GM12873 (cell line): ENCODE measurements around the gene PAX5.

Experiments
- CTCF ChIP-seq: IDR thresholded peaks from 2 replicates; pipeline ENCODE4 v1.5.1; 2012; ENCODE audit warnings: low read depth, mild to moderate bottlenecking, moderate library complexity, low read length, control low read depth; ENCODE audit not compliant: insufficient read depth; ENCODE audit errors: missing control alignments

PAX5 gene

GRCh38 chr9:36817160-36817834, 216.8 kb downstream of the PAX5 start:
- no peak for TF ChIP-seq CTCF

DNA sequence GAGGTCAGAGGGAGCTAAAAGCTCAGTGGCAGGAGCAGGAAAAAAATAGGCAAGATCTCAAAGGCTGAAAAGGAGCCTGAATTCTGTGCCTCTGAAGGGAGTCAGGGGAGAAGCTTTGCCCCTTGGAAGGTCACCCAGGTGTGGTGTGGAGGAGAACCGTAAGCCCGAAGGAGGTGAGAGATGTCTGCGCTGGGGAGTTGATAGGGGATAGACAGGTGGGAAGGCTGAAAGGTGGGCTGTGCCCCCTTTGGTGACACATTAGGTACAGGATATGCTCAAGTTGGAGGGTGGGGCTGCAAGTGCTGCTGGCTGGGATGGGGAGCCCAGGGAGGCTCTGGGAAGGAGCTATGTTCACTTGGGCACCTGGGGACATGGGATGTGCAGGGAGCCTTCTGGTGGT, 217.7 kb downstream of the PAX5 start:
- no peak for TF ChIP-seq CTCF

- no peak for TF ChIP-seq CTCF
Measured at GRCh38 chr9:36815566-36816348, 218.3 kb downstream of the PAX5 start.

DNA sequence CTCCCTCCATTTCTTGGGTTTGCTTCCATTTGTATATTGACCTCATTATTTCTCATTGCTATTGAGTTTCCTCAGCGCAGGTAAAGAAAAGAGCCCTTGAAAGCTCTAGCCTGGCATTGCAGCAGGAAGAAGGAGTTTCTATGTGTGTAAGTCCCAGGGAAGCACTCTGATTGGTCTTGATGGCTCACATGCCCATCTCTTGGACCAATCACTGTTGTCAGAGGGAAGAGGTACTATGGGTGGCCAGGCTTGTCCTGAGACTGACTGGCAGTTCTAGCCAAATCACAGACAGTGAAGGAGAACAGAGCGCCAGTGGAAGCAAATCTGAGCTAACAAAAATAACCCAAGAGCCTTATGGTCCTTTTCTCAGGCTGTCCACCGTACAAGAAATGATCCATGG, 219.0 kb downstream of the PAX5 start:
- TF ChIP-seq CTCF = no peak

GRCh38 chr9:36813154-36813553, 220.9 kb downstream of the PAX5 start:
- no peak for TF ChIP-seq CTCF

DNA sequence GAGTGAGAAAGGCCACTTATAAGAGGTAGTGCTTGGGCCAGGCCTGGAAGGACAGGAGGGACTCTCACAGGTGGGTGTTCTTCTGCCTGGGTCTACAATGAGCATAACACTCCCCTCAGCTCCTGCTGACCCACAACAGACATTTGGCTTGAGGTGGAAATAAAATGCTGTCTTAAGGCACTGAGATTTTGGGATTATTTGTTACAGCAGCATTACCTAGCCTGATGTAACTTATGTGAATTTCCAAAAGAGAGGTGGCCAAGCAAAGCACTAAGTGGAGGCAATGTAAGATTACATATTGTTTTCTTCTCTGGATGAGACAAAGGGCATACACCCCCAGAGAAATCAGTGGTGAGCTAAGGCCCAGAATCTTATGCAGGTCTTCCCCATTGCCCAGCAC, 221.5 kb downstream of the PAX5 start:
- TF ChIP-seq CTCF = no peak

DNA sequence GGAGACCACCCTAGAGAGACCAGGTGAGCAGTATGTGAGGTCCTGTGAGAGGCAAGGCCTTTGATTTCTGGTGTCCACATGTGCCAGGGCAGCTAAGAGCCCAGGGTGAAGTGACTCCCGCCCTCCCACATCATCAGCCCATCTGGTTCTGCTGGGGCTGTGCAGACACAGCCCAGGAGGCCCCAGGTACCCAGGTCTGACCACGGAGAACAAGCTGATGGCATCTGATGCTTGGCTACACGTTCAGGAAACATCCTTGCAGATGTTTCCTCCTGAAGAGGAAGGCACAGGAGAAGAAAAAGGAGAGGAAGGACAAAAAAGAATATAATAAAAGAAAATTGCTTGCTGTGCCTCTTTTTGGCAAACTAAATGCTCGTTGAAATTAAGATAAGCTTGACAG, 225.8 kb downstream of the PAX5 start:
- no peak for TF ChIP-seq CTCF
